ENCODE results near the gene NAV1.

The NAV1 gene

GRCh38 chr1:201495551-201496295 is 43.2 kb upstream of the NAV1 start:
- H3K27ac ChIP-seq: no peak overlapping the region
- TF ChIP-seq CTCF (conservative IDR thresholded peaks at IDR 0.05): no peak

- no peak for TF ChIP-seq CTCF (conservative IDR thresholded peaks at IDR 0.05)
- no peak overlapping the region for H3K27ac ChIP-seq
Measured at GRCh38 chr1:201496296-201496690, 42.6 kb upstream of the NAV1 start.

GRCh38 chr1:201497935-201498509 is 40.9 kb upstream of the NAV1 start:
- TF ChIP-seq CTCF (conservative IDR thresholded peaks at IDR 0.05): no peak
- H3K27ac ChIP-seq: no peak overlapping the region

GRCh38 chr1:201498621-201499020 is 40.3 kb upstream of the NAV1 start:
- TF ChIP-seq CTCF (conservative IDR thresholded peaks at IDR 0.05): no peak

GRCh38 chr1:201499191-201499590 is 39.7 kb upstream of the NAV1 start:
- no peak overlapping the region for H3K27ac ChIP-seq

More at GRCh38 chr1:201498621-201499020, 40.3 kb upstream of the NAV1 start:
- no peak overlapping the region for H3K27ac ChIP-seq

GRCh38 chr1:201499795-201500669 is 38.9 kb upstream of the NAV1 start:
- peak overlapping the region; percentile 88; the same call in 1 of the 2 replicates for H3K27ac ChIP-seq
- TF ChIP-seq CTCF (conservative IDR thresholded peaks at IDR 0.05): no peak

More at GRCh38 chr1:201499191-201499590, 39.7 kb upstream of the NAV1 start:
- no peak for TF ChIP-seq CTCF (conservative IDR thresholded peaks at IDR 0.05)

GRCh38 chr1:201500670-201501120 is 38.2 kb upstream of the NAV1 start:
- TF ChIP-seq CTCF (conservative IDR thresholded peaks at IDR 0.05): no peak
- H3K27ac ChIP-seq: peak overlapping the region; percentile 88
